ENCODE data around the gene EIF4E2. TPM values are rescaled to one million over a fixed set of nuclear protein-coding genes. Genes with fewer than 3 reads are reported as not detected.

Gene EIF4E2
- total and polyA plus RNA-seq, 2 of the 13 experiments (the other 11 are each of a cell fraction or from before 2014, with no cell fraction given): 25.0 to 101 TPM

- TF ChIP-seq AKNA (CRISPR knock-in tag; IDR thresholded peaks at IDR 0.05; ENCODE audit: borderline replicate concordance) (no peak), SNAPC2 (CRISPR knock-in tag; IDR thresholded peaks at IDR 0.05) (no peak), NR1H2 (CRISPR knock-in tag; IDR thresholded peaks at IDR 0.05; ENCODE audit: borderline replicate concordance, low read depth) (no peak), RELA (CRISPR knock-in tag; IDR thresholded peaks at IDR 0.05) (0 out of 2 replicates have a peak, but pooled peaks have one; percentile 27), LCORL (IDR thresholded peaks at IDR 0.05) (no peak), LCORL (CRISPR knock-in tag; IDR thresholded peaks at IDR 0.05) (peak; percentile 83; the same call in 1 of the 2 replicates), ZHX2 (IDR thresholded peaks at IDR 0.05; ENCODE audit: low read depth) (no peak), ZHX2 (CRISPR knock-in tag; IDR thresholded peaks at IDR 0.05; ENCODE audit: borderline replicate concordance) (no peak), MTF2 (CRISPR knock-in tag; IDR thresholded peaks at IDR 0.05; ENCODE audit: borderline replicate concordance) (no peak), RBFOX2 (IDR thresholded peaks at IDR 0.05; ENCODE audit: low read depth, low read length) (no peak), ZNF839 (CRISPR knock-in tag; IDR thresholded peaks at IDR 0.05; ENCODE audit: borderline replicate concordance) (no peak), IRF1 (CRISPR knock-in tag; IDR thresholded peaks at IDR 0.05; ENCODE audit: low read depth) (no peak), ZNF441 (CRISPR knock-in tag; IDR thresholded peaks at IDR 0.05; ENCODE audit: borderline replicate concordance) (no peak), IRF2 (CRISPR knock-in tag; IDR thresholded peaks at IDR 0.05) (no peak; the same call in 1 of the 2 replicates), PLRG1 (conservative IDR thresholded peaks at IDR 0.05) (no peak), ZNF75D (CRISPR knock-in tag; IDR thresholded peaks at IDR 0.05; ENCODE audit: borderline replicate concordance) (no peak), ZNF550 (CRISPR knock-in tag; IDR thresholded peaks at IDR 0.05; ENCODE audit: borderline replicate concordance) (no peak), MATR3 (CRISPR knock-in tag; IDR thresholded peaks at IDR 0.05) (no peak)
These were observed 24.4 kb downstream of the EIF4E2 start (continued) for GRCh38 chr2:232574674-232575403.

Data from HepG2 (cell line).